Liver (tissue), 9 donors: Measurements from ENCODE around the gene IKZF1. TPM values are rescaled to one million over a fixed set of nuclear protein-coding genes. Genes with fewer than 3 reads are reported as not detected.

Source experiments
- DNase-seq: peaks from one replicate; pipeline ENCODE4 v3.0.0-alpha.2; 2017; ENCODE audit warnings: low spot score
- H3K27ac ChIP-seq, 2 donors: one replicate each; pipeline ENCODE4 v1.7.0; 2013; ENCODE audit warnings: inconsistent platforms in 2 of 2, low read length in 2 of 2, control low read depth in 1 of 2, low read depth in 1 of 2, mild to moderate bottlenecking in 1 of 2
- H3K27me3 ChIP-seq, 4 donors: one replicate each; pipeline versions ENCODE4 v1.6.1 to v1.7.0; 2013; ENCODE audit warnings: low read length in 3 of 4, inconsistent platforms in 1 of 4, mild to moderate bottlenecking in 1 of 4, moderate library complexity in 1 of 4; ENCODE audit not compliant: control insufficient read depth in 4 of 4, insufficient read depth in 4 of 4
- H3K36me3 ChIP-seq, 4 donors: one replicate each; pipeline versions ENCODE4 v1.6.1 to v1.7.0; 2013; ENCODE audit warnings: low read length in 3 of 4, mild to moderate bottlenecking in 3 of 4, low read depth in 1 of 4, moderate library complexity in 1 of 4; ENCODE audit not compliant: control insufficient read depth in 4 of 4, insufficient read depth in 3 of 4
- H3K4me1 ChIP-seq, 4 donors: one replicate each; pipeline versions ENCODE4 v1.6.1 to v1.7.0; 2013; ENCODE audit warnings: low read length in 3 of 4, mild to moderate bottlenecking in 3 of 4, moderate library complexity in 1 of 4; ENCODE audit not compliant: control insufficient read depth in 4 of 4, insufficient read depth in 4 of 4
- H3K4me3 ChIP-seq, 3 donors: one replicate each; pipeline versions ENCODE4 v1.6.1 to v1.7.0; 2013; ENCODE audit warnings: low read length in 3 of 3, control low read depth in 1 of 3, low read depth in 1 of 3, mild to moderate bottlenecking in 1 of 3
- H3K9ac ChIP-seq, 2 donors: one replicate each; pipeline ENCODE4 v1.7.0; 2013; ENCODE audit warnings: low read length in 2 of 2, mild to moderate bottlenecking in 2 of 2, moderate library complexity in 2 of 2, control low read depth in 1 of 2, low read depth in 1 of 2
- H3K9me3 ChIP-seq, 4 donors: one replicate each; pipeline versions ENCODE4 v1.6.1 to v1.7.0; 2013; ENCODE audit warnings: low read length in 3 of 4; ENCODE audit not compliant: control insufficient read depth in 4 of 4
- EGR1 ChIP-seq, 2 donors: IDR thresholded peaks; 2 replicates each; pipeline ENCODE4 v1.6.1; 2016 to 2018; ENCODE audit warnings: antibody characterized with exemption in 2 of 2, low read depth in 2 of 2
- FOXA1 ChIP-seq: IDR thresholded peaks from 2 replicates; pipeline ENCODE4 v1.6.1; 2016; ENCODE audit warnings: antibody characterized with exemption
- GABPA ChIP-seq, 2 donors: IDR thresholded peaks in 1 of 2; conservative IDR thresholded peaks in 1 of 2; 2 replicates each; pipeline ENCODE4 v1.6.1; 2016; ENCODE audit warnings: antibody characterized with exemption in 2 of 2, mild to moderate bottlenecking in 1 of 2, moderate library complexity in 1 of 2
- HNF4A ChIP-seq, 2 donors: conservative IDR thresholded peaks; 2 replicates each; pipeline ENCODE4 v1.6.1; 2016; ENCODE audit warnings: antibody characterized with exemption in 2 of 2, mild to moderate bottlenecking in 2 of 2
- HNF4G ChIP-seq: IDR thresholded peaks from 2 replicates; pipeline ENCODE4 v1.6.1; 2016; ENCODE audit warnings: antibody characterized with exemption
- JUND ChIP-seq, 2 donors: IDR thresholded peaks; 2 replicates each; pipeline ENCODE4 v1.6.1; 2016; ENCODE audit warnings: antibody characterized with exemption in 2 of 2
- NR2F2 ChIP-seq: IDR thresholded peaks from 2 replicates; pipeline ENCODE4 v1.6.1; 2016; ENCODE audit warnings: antibody characterized with exemption
- RAD21 ChIP-seq, 2 donors: IDR thresholded peaks; 2 replicates each; pipeline ENCODE4 v1.6.1; 2016; ENCODE audit warnings: antibody characterized with exemption in 2 of 2, mild to moderate bottlenecking in 2 of 2
- RXRA ChIP-seq, 2 donors: IDR thresholded peaks; 2 replicates each; pipeline ENCODE4 v1.6.1; 2017 to 2018; ENCODE audit warnings: antibody characterized with exemption in 2 of 2, mild to moderate bottlenecking in 1 of 2
- SP1 ChIP-seq: IDR thresholded peaks from 2 replicates; pipeline ENCODE4 v1.6.1; 2018; ENCODE audit warnings: antibody characterized with exemption, mild to moderate bottlenecking
- YY1 ChIP-seq: IDR thresholded peaks from 2 replicates; pipeline ENCODE4 v1.6.1; 2016; ENCODE audit warnings: antibody characterized with exemption, mild to moderate bottlenecking
- WGBS: extraction: QIAGEN DNeasy Blood & Tissue Kit; methylation state at CpG from one replicate; pipeline ENCODE4 v1.1.7; 2013; 5-methylcytosine and 5-hydroxymethylcytosine counted together
- polyA plus RNA-seq, 2 donors: library from polyadenylated mRNA; stranded (reverse) in 1 of 2; unstranded in 1 of 2; fragments of 200-250 nt in 1 of 2; fragments of >200 nt in 1 of 2; fragmentation: Nextera tagmentation in 1 of 2; extraction: Ambion mirVana in 1 of 2; gene quantifications; one replicate each; pipeline versions ENCODE4 v1.2.1 to v1.2.3, GENCODE V29; 2013 to 2015
- total RNA-seq, 2 donors: library from RNA; depleted of rRNA; stranded (reverse); fragments of >200 nt; gene quantifications; one replicate each; pipeline ENCODE4 v1.2.3, GENCODE V29; 2014
- TF ChIP-seq, protein P1 (sequence below): IDR thresholded peaks from 2 replicates; pipeline ENCODE4 v1.6.1; 2016; ENCODE audit warnings: antibody characterized with exemption
- TF ChIP-seq, protein P2 (sequence below): fragments of 150-350 bp; IDR thresholded peaks from 2 replicates; pipeline ENCODE4 v1.5.1; 2017; ENCODE audit warnings: improper control_type of control experiment, low read depth, low read length; ENCODE audit not compliant: missing input control
- donor health status: healthy.
- donor health status: healthy.
- donor health status: healthy.
- donor health status: healthy.
- donor health status: healthy.

IKZF1 gene
- total and polyA plus RNA-seq, 4 donors = 1.6 to 43.5 (median 6.2) TPM

DNA sequence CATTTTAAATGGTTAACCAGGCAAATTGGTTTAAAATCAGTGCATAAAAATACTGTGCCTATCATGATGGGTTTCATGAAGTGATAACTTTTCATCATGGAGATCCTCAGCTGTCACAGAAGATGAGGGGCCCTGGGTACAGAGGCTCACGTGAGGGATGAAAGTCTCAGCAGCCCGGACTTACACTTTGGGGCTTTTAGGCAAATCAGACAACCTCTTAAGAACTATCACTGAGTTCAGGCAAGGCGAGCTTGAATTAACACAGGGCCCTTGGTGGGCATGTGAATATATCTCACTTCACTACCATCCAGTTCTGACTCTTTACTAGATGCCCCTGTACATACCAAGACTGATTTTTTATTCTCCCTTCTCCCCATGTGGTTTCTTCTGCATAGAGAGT lies 19.6 kb downstream of the IKZF1 start (continued):
- TF ChIP-seq RXRA (IDR thresholded peaks at IDR 0.05) (no peak), GABPA (IDR thresholded peaks at IDR 0.05 in 1 of 2, conservative IDR thresholded peaks at IDR 0.05 in 1 of 2) (no peak)

DNA sequence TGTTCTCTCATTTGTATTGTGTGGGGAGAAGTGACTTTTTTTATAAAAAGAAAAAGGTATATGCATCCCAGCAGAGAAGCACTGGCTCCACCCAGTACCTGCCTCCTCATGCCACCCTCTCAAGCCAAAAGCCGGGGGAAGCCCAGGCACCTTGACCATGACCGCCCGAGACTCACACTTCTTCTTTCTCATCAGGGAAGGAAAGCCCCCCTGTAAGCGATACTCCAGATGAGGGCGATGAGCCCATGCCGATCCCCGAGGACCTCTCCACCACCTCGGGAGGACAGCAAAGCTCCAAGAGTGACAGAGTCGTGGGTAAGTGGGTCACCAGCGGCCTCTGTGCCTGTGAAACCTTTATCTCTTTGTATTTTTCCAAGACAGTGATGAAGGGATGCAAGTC lies 22.9 kb downstream of the IKZF1 start:
- Histone ChIP-seq H3K27me3 (peaks cover 0 to 5% (median 0%) of the 10 kb centered on the region in 4 donors), H3K4me1 (no peaks in the 10 kb centered on the region), H3K4me3 (no peak overlapping the region), H3K36me3 (no peaks in the 10 kb centered on the region), H3K27ac (no peak overlapping the region), H3K9ac (no peak overlapping the region), H3K9me3 (no peaks in the 10 kb centered on the region)
- no peak for TF ChIP-seq GABPA (IDR thresholded peaks at IDR 0.05 in 1 of 2, conservative IDR thresholded peaks at IDR 0.05 in 1 of 2)
- TF ChIP-seq, protein P1, sequence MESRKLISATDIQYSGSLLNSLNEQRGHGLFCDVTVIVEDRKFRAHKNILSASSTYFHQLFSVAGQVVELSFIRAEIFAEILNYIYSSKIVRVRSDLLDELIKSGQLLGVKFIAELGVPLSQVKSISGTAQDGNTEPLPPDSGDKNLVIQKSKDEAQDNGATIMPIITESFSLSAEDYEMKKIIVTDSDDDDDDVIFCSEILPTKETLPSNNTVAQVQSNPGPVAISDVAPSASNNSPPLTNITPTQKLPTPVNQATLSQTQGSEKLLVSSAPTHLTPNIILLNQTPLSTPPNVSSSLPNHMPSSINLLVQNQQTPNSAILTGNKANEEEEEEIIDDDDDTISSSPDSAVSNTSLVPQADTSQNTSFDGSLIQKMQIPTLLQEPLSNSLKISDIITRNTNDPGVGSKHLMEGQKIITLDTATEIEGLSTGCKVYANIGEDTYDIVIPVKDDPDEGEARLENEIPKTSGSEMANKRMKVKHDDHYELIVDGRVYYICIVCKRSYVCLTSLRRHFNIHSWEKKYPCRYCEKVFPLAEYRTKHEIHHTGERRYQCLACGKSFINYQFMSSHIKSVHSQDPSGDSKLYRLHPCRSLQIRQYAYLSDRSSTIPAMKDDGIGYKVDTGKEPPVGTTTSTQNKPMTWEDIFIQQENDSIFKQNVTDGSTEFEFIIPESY = no peak
- no peak for TF ChIP-seq EGR1 (IDR thresholded peaks at IDR 0.05; ENCODE audit: low read depth in 2 of 2)
- no peak for TF ChIP-seq RXRA (IDR thresholded peaks at IDR 0.05)
- no peak for TF ChIP-seq HNF4G
- no peak for TF ChIP-seq NR2F2
- TF ChIP-seq FOXA1 = no peak
- DNase-seq = no peak
- 83% methylated on average over 10 of the region's 10 CpGs for WGBS

DNA sequence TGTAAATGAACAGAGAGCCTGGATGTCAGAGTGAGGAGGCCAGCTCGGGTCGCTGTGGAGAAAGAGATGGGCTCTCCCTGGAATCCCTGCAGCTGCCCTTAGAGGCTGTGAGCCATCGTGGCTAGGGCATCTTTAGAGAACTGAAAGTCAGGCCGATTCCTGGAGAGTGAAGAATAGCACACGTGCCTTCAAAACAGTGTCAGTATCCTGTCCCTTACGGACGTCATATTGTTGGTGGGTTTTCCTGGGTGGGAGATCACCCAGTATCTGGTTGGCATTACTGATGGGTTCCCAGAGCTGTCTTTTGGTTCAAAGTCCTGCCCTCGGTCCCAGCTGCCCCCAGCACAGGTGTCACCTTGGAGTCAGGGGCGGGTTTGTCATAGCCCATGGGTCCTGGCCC lies 25.3 kb downstream of the IKZF1 start:
- Histone ChIP-seq H3K27me3 (peaks cover 0 to 5% (median 0%) of the 10 kb centered on the region in 4 donors), H3K27ac (no peak overlapping the region), H3K9me3 (no peaks in the 10 kb centered on the region), H3K36me3 (no peaks in the 10 kb centered on the region), H3K9ac (no peak overlapping the region), H3K4me3 (no peak overlapping the region), H3K4me1 (no peaks in the 10 kb centered on the region)
- DNase-seq = no peak
- 71% methylated on average over 9 of the region's 9 CpGs for WGBS
- no peak for TF ChIP-seq YY1
- no peak for TF ChIP-seq HNF4G
- TF ChIP-seq NR2F2 = no peak

DNA sequence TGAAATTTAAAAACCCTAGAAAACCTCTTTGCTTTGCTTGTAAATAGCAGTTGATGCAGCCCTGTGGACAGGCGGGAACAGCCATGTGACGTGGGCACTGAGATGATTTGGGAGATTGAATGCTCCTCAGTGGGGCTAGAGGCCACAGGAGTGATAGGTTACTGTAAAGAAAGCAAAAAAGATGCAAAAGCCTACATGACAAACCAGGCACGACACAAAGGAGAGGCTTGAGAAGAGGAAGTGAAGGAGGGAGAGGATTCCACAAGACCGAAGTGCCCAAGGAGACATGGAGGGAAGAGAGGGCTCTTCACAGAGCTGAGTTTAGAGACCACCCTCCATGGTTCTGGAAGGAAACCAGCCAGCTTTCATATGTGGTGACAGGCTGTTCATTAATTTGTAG lies 25.7 kb downstream of the IKZF1 start:
- 63% methylated on average over 4 of the region's 4 CpGs for WGBS
- Histone ChIP-seq H3K9me3 (no peaks in the 10 kb centered on the region), H3K27me3 (peaks cover 0 to 5% (median 0%) of the 10 kb centered on the region in 4 donors), H3K4me3 (no peak overlapping the region), H3K27ac (no peak overlapping the region), H3K9ac (no peak overlapping the region), H3K36me3 (no peaks in the 10 kb centered on the region), H3K4me1 (no peaks in the 10 kb centered on the region)
- TF ChIP-seq HNF4A (conservative IDR thresholded peaks at IDR 0.05) (no peak), GABPA (IDR thresholded peaks at IDR 0.05 in 1 of 2, conservative IDR thresholded peaks at IDR 0.05 in 1 of 2) (no peak), RAD21 (IDR thresholded peaks at IDR 0.05) (no peak), JUND (IDR thresholded peaks at IDR 0.05) (no peak), SP1 (no peak), FOXA1 (no peak), RXRA (IDR thresholded peaks at IDR 0.05) (no peak), YY1 (no peak)
- TF ChIP-seq, protein P2, sequence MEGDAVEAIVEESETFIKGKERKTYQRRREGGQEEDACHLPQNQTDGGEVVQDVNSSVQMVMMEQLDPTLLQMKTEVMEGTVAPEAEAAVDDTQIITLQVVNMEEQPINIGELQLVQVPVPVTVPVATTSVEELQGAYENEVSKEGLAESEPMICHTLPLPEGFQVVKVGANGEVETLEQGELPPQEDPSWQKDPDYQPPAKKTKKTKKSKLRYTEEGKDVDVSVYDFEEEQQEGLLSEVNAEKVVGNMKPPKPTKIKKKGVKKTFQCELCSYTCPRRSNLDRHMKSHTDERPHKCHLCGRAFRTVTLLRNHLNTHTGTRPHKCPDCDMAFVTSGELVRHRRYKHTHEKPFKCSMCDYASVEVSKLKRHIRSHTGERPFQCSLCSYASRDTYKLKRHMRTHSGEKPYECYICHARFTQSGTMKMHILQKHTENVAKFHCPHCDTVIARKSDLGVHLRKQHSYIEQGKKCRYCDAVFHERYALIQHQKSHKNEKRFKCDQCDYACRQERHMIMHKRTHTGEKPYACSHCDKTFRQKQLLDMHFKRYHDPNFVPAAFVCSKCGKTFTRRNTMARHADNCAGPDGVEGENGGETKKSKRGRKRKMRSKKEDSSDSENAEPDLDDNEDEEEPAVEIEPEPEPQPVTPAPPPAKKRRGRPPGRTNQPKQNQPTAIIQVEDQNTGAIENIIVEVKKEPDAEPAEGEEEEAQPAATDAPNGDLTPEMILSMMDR = no peak
- TF ChIP-seq, protein P1 = no peak
- no peak for DNase-seq
